ENCODE data around the gene C2orf74.

DNA sequence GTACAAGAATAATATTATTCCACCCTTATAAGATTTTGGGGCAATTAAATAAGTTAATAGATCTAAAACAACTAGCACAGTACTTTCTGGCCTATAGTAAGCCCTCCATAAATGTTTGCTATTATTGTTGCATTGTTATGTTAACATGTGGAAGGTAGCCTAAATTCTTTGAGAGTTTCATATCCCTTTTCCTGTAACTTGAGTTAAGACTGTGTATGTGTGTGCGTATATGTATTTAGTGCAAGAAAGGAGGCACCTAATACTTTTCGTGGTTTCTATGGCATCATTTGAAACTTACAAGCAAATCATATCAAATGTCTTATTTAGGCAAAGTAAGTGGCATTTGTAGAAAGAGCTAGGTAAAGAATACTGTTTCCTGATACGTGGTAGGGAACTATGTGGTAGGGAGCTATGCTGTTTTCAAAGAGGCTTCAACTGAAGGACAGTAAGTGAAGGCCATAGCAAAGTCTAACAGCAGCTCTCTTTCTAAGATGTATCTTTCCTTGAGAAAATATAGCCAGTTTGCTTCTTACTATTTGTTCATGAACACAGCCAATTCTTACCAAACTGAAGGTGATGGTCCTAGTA lies 36.8 kb upstream of the C2orf74 start:
- TF ChIP-seq, protein P1, sequence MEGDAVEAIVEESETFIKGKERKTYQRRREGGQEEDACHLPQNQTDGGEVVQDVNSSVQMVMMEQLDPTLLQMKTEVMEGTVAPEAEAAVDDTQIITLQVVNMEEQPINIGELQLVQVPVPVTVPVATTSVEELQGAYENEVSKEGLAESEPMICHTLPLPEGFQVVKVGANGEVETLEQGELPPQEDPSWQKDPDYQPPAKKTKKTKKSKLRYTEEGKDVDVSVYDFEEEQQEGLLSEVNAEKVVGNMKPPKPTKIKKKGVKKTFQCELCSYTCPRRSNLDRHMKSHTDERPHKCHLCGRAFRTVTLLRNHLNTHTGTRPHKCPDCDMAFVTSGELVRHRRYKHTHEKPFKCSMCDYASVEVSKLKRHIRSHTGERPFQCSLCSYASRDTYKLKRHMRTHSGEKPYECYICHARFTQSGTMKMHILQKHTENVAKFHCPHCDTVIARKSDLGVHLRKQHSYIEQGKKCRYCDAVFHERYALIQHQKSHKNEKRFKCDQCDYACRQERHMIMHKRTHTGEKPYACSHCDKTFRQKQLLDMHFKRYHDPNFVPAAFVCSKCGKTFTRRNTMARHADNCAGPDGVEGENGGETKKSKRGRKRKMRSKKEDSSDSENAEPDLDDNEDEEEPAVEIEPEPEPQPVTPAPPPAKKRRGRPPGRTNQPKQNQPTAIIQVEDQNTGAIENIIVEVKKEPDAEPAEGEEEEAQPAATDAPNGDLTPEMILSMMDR (IDR thresholded peaks at IDR 0.05) = no peak
- TF ChIP-seq POLR2A (IDR thresholded peaks at IDR 0.05) = no peak

Data from Peyer's patch (tissue), 4 donors.